H1 (cell line): ENCODE measurements around the gene CROCC. TPM values are rescaled to one million over a fixed set of nuclear protein-coding genes. Genes with fewer than 3 reads are reported as not detected.

Experiments used
- SUZ12 ChIP-seq: fragments of 200-600 bp; sonication (generic); IDR thresholded peaks from 2 replicates; pipeline ENCODE4 v1.6.1; 2012; ENCODE audit warnings: mild to moderate bottlenecking, inconsistent platforms, low read length, moderate library complexity, mixed read lengths
- TBP ChIP-seq: IDR thresholded peaks from 2 replicates; pipeline ENCODE4 v1.6.1; 2011; ENCODE audit warnings: low read depth, low read length, improper control_type of control experiment
- polyA plus RNA-seq, 7 experiments: library from polyadenylated mRNA; depleted of rRNA in 3 of 7; stranded (reverse) in 5 of 7; unstranded in 2 of 7; fragments of >200 nt in 5 of 7; fragments of 200-250 nt in 2 of 7; gene quantifications; 1 replicate in 5 of 7; 2 replicates in 1 of 7; 4 replicates in 1 of 7; pipeline versions ENCODE4 v1.2.1 to v1.2.3, GENCODE V29; 2011 to 2013; ENCODE audit warnings: missing spikeins in 2 of 7, mixed read lengths in 2 of 7
- total RNA-seq: library from RNA; stranded (reverse); fragmentation: NEBNext Ultra II Directional; extraction: Animal tissue kit (Norgen Biotek cat#: 25700); gene quantifications from 2 replicates; pipeline ENCODE4 v1.2.1, GENCODE V29; 2021

The CROCC gene
- total and polyA plus RNA-seq, 2 of the 8 experiments (the other 6 are each of a cell fraction or from before 2014, with no cell fraction given): 12.1 to 39.5 TPM

DNA sequence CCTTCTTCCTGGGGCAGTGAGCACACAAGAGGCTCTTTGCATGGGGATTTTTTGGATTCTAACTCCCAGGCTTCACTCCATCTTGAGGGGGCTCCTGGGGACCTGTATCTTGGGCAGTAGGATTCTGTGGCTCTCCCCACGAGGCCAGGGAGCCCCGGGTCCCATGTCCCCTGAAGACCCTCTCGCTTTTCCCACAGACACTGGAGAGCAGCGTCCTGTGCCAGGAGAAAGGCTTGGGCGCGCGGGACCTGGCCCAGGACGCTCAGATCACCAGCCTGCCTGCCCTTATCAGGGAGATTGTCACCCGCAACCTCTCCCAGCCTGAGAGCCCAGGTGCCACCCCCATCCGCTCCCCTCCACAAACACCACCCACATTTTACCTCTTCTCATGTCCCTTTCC is 735 bp downstream of the CROCC start (continued):
- TF ChIP-seq TBP (no peak), SUZ12 (no peak)
- TF ChIP-seq, all 59 proteins: peak for 0
